ENCODE results near the gene BABAM2. TPM values are rescaled to one million over a fixed set of nuclear protein-coding genes. Genes with fewer than 3 reads are reported as not detected.

BABAM2 gene
- total RNA-seq, 4 donors from 2014 or later: 33.3 to 48.9 (median 37.9) TPM

DNA sequence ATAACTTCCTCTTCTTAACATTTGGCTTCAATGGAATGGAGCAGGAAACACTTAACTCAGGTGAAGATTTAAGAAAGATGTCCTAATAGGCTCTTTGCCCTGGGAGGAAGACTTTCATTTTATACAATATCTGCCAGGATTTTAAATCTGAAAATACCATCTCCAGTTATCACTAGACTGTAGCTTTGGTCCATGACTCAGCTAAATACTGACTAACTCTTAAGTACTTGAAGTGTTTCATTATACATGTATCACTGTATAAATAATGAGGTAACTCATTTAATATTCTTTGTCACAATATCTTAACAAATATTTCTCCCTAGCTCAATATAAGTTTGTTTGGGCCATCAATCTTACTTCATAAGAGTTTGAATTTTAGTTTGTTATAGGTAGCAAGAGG is 35.1 kb upstream of the BABAM2 start:
- DNase-seq: no peak
- Histone ChIP-seq H3K9me3 (no peaks in the 10 kb centered on the region), H3K27me3 (no peaks in the 10 kb centered on the region), H3K27ac (no peak overlapping the region), H3K36me3 (no peaks in the 10 kb centered on the region), H3K4me1 (peaks cover 0 to 9% (median 7%) of the 10 kb centered on the region in 4 donors), H3K4me3 (no peak overlapping the region)
- in situ Hi-C loops (cut with MboI; ENCODE audit: low pct_ligation_motif_present in 1 of 4, low pct_unique_long_range_greater_than_20kb in 1 of 4, low sequenced_read_pairs in 3 of 4): no loop called here
- TF ChIP-seq POLR2AphosphoS5 (IDR thresholded peaks at IDR 0.05) (no peak), EP300 (IDR thresholded peaks at IDR 0.05; ENCODE audit: low read depth) (no peak), POLR2A (IDR thresholded peaks at IDR 0.05) (no peak)
- intact Hi-C loops (cut with DNase I; ENCODE audit: low total_unique reads): no loop called here

DNA sequence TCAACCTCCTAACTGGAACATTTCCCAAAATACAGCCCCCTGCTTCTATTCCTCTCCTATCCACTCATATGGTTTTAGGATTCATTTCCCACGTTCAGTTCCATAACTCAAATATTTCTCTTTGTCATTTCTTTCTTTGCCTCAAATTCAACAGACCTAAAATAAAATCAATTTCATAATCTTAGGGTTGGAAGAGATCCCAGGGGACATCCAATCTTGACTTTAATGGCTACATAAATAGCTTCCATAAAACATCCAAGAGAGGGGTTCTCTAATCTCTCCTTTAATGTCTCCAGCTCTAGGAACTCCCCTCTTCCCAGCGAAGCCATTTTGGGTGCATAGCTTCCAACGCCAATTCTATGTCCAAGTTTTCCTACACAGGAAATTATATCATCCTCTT is 34.1 kb upstream of the BABAM2 start:
- TF ChIP-seq, protein P1, sequence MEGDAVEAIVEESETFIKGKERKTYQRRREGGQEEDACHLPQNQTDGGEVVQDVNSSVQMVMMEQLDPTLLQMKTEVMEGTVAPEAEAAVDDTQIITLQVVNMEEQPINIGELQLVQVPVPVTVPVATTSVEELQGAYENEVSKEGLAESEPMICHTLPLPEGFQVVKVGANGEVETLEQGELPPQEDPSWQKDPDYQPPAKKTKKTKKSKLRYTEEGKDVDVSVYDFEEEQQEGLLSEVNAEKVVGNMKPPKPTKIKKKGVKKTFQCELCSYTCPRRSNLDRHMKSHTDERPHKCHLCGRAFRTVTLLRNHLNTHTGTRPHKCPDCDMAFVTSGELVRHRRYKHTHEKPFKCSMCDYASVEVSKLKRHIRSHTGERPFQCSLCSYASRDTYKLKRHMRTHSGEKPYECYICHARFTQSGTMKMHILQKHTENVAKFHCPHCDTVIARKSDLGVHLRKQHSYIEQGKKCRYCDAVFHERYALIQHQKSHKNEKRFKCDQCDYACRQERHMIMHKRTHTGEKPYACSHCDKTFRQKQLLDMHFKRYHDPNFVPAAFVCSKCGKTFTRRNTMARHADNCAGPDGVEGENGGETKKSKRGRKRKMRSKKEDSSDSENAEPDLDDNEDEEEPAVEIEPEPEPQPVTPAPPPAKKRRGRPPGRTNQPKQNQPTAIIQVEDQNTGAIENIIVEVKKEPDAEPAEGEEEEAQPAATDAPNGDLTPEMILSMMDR (IDR thresholded peaks at IDR 0.05): no peak
- TF ChIP-seq POLR2A (IDR thresholded peaks at IDR 0.05): no peak
- TF ChIP-seq POLR2AphosphoS5 (IDR thresholded peaks at IDR 0.05): no peak
- TF ChIP-seq EP300 (IDR thresholded peaks at IDR 0.05; ENCODE audit: low read depth): no peak
- in situ Hi-C loops (cut with MboI; ENCODE audit: low pct_ligation_motif_present in 1 of 4, low pct_unique_long_range_greater_than_20kb in 1 of 4, low sequenced_read_pairs in 3 of 4) (no loop called here), intact Hi-C loops (cut with DNase I; ENCODE audit: low total_unique reads) (no loop called here)
- H3K9me3 ChIP-seq: no peaks in the 10 kb centered on the region
- H3K36me3 ChIP-seq: no peaks in the 10 kb centered on the region
- H3K4me1 ChIP-seq: peaks cover 0 to 9% (median 7%) of the 10 kb centered on the region in 4 donors
- H3K4me3 ChIP-seq: no peak overlapping the region
- H3K27me3 ChIP-seq: no peaks in the 10 kb centered on the region
- WGBS, 2 donors (ENCODE audit: low coverage in 1 of 2): 69 to 79% methylated on average over 3 of the region's 3 CpGs
- H3K27ac ChIP-seq: no peak overlapping the region
- DNase-seq: no peak

DNA sequence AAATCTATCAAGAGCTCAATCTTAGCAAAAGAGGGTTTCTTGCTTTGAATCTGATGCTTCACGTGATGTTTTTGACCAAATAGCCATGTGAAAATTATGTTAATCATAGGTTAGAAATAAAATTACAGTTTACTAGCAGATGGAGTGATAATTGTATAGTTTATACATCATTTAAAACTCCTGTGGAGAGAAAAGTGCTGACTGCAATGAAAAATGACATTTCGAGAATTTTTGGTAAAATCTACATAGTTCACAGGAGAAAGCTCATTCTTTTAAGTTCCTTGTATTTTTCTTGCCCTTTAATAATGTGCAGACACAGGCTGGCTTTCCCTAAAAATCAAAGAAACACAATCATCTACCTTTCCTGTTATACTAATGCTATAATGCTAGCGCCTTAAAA is 33.6 kb upstream of the BABAM2 start:
- no peak for DNase-seq
- Histone ChIP-seq H3K4me1 (peaks cover 0 to 9% (median 7%) of the 10 kb centered on the region in 4 donors), H3K9me3 (no peaks in the 10 kb centered on the region), H3K27me3 (no peaks in the 10 kb centered on the region), H3K36me3 (no peaks in the 10 kb centered on the region), H3K27ac (no peak overlapping the region), H3K4me3 (no peak overlapping the region)
- intact Hi-C loops (cut with DNase I; ENCODE audit: low total_unique reads) (no loop called here), in situ Hi-C loops (cut with MboI; ENCODE audit: low pct_ligation_motif_present in 1 of 4, low pct_unique_long_range_greater_than_20kb in 1 of 4, low sequenced_read_pairs in 3 of 4) (no loop called here)
- 79 to 89% methylated on average over 3 of the region's 3 CpGs for WGBS, 2 donors (ENCODE audit: low coverage in 1 of 2)
- TF ChIP-seq POLR2A (IDR thresholded peaks at IDR 0.05) (no peak), EP300 (IDR thresholded peaks at IDR 0.05; ENCODE audit: low read depth) (no peak)

DNA sequence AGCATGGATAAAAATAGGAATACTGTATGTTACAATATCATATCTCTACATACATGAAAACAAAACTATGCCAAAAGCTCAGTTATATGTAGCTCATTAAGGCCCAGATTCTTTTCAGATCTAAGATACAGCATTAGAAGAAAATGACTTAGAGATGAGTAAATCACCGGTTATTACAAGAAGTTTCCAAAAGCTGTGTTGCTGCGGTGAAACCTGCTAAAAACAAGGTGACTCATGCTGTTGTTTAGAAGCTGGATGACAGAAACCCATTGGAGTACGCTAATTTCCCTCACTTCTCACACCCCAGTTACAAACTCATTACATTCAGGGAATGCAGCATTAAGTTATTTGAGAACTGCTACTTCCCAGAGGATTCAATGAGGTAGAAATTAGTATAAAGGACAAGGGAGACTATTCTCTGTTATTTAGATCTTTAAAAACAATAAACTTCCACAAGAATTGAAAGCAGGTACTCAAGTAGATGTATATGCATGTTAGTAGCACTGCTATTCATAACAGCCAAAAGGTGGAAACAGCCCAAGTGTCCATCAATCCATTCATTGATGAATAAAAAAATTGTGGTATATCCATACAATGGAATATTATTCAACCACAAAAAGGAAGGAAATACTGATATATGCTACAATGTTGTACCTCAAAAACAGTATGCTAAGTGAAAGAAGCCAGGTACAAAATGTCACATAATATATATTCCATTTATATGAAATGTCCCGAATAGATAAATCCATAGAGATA is 32.9 kb upstream of the BABAM2 start:
- no peak overlapping the region for H3K4me3 ChIP-seq
- no peak for DNase-seq
- H3K4me1 ChIP-seq: peaks cover 0 to 9% (median 7%) of the 10 kb centered on the region in 4 donors
- no peaks in the 10 kb centered on the region for H3K27me3 ChIP-seq
- intact Hi-C loops (cut with DNase I; ENCODE audit: low total_unique reads) (no loop called here), in situ Hi-C loops (cut with MboI; ENCODE audit: low pct_ligation_motif_present in 1 of 4, low pct_unique_long_range_greater_than_20kb in 1 of 4, low sequenced_read_pairs in 3 of 4) (no loop called here)
- WGBS, 2 donors (ENCODE audit: low coverage in 1 of 2): 88 to 91% methylated on average over 4 of the region's 4 CpGs
- H3K27ac ChIP-seq: no peak overlapping the region
- no peaks in the 10 kb centered on the region for H3K9me3 ChIP-seq
- TF ChIP-seq POLR2A (IDR thresholded peaks at IDR 0.05) (no peak), POLR2AphosphoS5 (IDR thresholded peaks at IDR 0.05) (no peak), EP300 (IDR thresholded peaks at IDR 0.05; ENCODE audit: low read depth) (no peak)
- TF ChIP-seq, protein P1 (IDR thresholded peaks at IDR 0.05): no peak
- H3K36me3 ChIP-seq: no peaks in the 10 kb centered on the region

DNA sequence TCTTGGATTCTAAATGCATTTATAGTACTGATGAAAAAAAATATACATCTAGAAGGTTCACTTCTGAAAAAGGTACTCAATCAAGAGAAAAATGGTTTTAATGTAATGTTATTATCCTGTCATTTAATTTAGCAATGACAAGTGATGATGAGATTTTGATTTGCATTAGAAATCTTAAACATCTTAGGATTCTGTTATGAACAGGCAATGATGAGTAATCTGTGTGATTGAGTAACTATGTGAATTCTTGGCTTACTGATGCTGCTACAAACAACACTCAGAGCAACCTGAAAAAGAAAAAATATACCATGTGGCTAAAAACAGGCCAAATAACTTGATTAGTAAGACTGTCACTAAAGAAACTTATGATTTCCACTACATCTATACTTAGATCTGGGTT is 30.4 kb upstream of the BABAM2 start:
- intact Hi-C loops (cut with DNase I; ENCODE audit: low total_unique reads) (no loop called here), in situ Hi-C loops (cut with MboI; ENCODE audit: low pct_ligation_motif_present in 1 of 4, low pct_unique_long_range_greater_than_20kb in 1 of 4, low sequenced_read_pairs in 3 of 4) (no loop called here)
- Histone ChIP-seq H3K27me3 (no peaks in the 10 kb centered on the region), H3K4me1 (no peaks in the 10 kb centered on the region), H3K9me3 (no peaks in the 10 kb centered on the region), H3K27ac (no peak overlapping the region), H3K36me3 (no peaks in the 10 kb centered on the region), H3K4me3 (no peak overlapping the region)
- DNase-seq: no peak
- TF ChIP-seq, protein P1 (IDR thresholded peaks at IDR 0.05): no peak
- no peak for TF ChIP-seq POLR2AphosphoS5 (IDR thresholded peaks at IDR 0.05)
- no peak for TF ChIP-seq EP300 (IDR thresholded peaks at IDR 0.05; ENCODE audit: low read depth)
- TF ChIP-seq POLR2A (IDR thresholded peaks at IDR 0.05): no peak

All from transverse colon (tissue), 4 donors.